Gastrocnemius medialis (tissue), 4 donors: ENCODE data around the gene TNIK.

Experiments used
- CTCF ChIP-seq, 5 experiments: fragments of 450-650 bp in 3 of 5; fragments of 200-600 bp in 2 of 5; sonication (generic) in 2 of 5; IDR thresholded peaks in 4 of 5; conservative IDR thresholded peaks in 1 of 5; 1 replicate in 4 of 5; 2 replicates in 1 of 5; pipeline ENCODE4 v1.5.1; 2016 to 2019; ENCODE audit warnings: antibody characterized with exemption in 5 of 5, mild to moderate bottlenecking in 3 of 5, moderate library complexity in 3 of 5
- POLR2A ChIP-seq, 2 donors: fragments of 450-650 bp; IDR thresholded peaks; one replicate each; pipeline ENCODE4 v1.6.1; 2017; ENCODE audit warnings: antibody characterized with exemption in 2 of 2, mild to moderate bottlenecking in 2 of 2, moderate library complexity in 2 of 2

- TF ChIP-seq POLR2A (IDR thresholded peaks at IDR 0.05) (no peak), CTCF (IDR thresholded peaks at IDR 0.05 in 4 of 5, conservative IDR thresholded peaks at IDR 0.05 in 1 of 5) (no peak)
Measured at GRCh38 chr3:171379961-171380483, 80.2 kb downstream of the TNIK start.
